K562 (cell line): ENCODE data around the gene PLOD1. TPM values are rescaled to one million over a fixed set of nuclear protein-coding genes. Genes with fewer than 3 reads are reported as not detected.
A peak's percentile ranks its signal among the peaks of the same experiment; 100 is the strongest.

ENCODE experiments used
- BCOR ChIP-seq: fragments of 450-650 bp; IDR thresholded peaks from 2 replicates; pipeline ENCODE4 v1.6.1; 2016
- DNMT1 ChIP-seq: fragments of 450-650 bp; IDR thresholded peaks from 2 replicates; pipeline ENCODE4 v1.6.1; 2016; ENCODE audit warnings: antibody characterized with exemption, mild to moderate bottlenecking
- ELF2 ChIP-seq: fragments of 250-450 bp; sonication (Bioruptor Pico); IDR thresholded peaks from 2 replicates; pipeline ENCODE4 v1.5.0; 2021; ENCODE audit warnings: mild to moderate bottlenecking
- ESRRA ChIP-seq: fragments of 450-650 bp; IDR thresholded peaks from 2 replicates; pipeline ENCODE4 v1.6.1; 2014; ENCODE audit warnings: low read depth, mild to moderate bottlenecking, moderate library complexity, borderline replicate concordance
- FOS ChIP-seq: IDR thresholded peaks from 3 replicates; pipeline ENCODE4 v1.6.1; 2011; ENCODE audit not compliant: insufficient read length; ENCODE audit errors: extremely low read depth
- HLTF ChIP-seq: fragments of 450-650 bp; IDR thresholded peaks from 2 replicates; pipeline ENCODE4 v1.6.1; 2016
- KLF13 ChIP-seq: fragments of 450-650 bp; IDR thresholded peaks from 2 replicates; pipeline ENCODE4 v1.6.1; 2016; ENCODE audit warnings: missing genetic modification characterization, low read depth, mild to moderate bottlenecking, missing compliant biosample characterization, moderate library complexity, borderline replicate concordance
- MBD2 ChIP-seq: sonication (generic); IDR thresholded peaks from 2 replicates; pipeline ENCODE4 v1.6.1; 2016; ENCODE audit warnings: low read depth, borderline replicate concordance
- NBN ChIP-seq: fragments of 450-650 bp; IDR thresholded peaks from 2 replicates; pipeline ENCODE4 v1.6.1; 2016; ENCODE audit warnings: low read depth, mild to moderate bottlenecking
- REST ChIP-seq, 2 experiments: fragments of 450-650 bp; formaldehyde crosslinking in 1 of 2; IDR thresholded peaks; 2 replicates each; pipeline versions ENCODE4 v1.4.0 to v1.6.1; 2014 to 2020; ENCODE audit warnings: mild to moderate bottlenecking in 2 of 2, borderline replicate concordance in 1 of 2, low read depth in 1 of 2
- YY1 ChIP-seq, 3 experiments: IDR thresholded peaks; 2 replicates each; pipeline ENCODE4 v1.6.1; 2011; ENCODE audit warnings: low read length in 2 of 3, mild to moderate bottlenecking in 2 of 3, moderate library complexity in 2 of 3, borderline replicate concordance in 1 of 3, control low read depth in 1 of 3, low read depth in 1 of 3; ENCODE audit not compliant: insufficient read depth in 3 of 3, insufficient replicate concordance in 2 of 3, control insufficient read depth in 1 of 3, insufficient read length in 1 of 3; ENCODE audit errors: extremely low read depth in 1 of 3
- ZNF311 ChIP-seq: fragments of 250-450 bp; sonication (Bioruptor Pico); IDR thresholded peaks from 2 replicates; pipeline ENCODE4 v1.4.0; 2020; ENCODE audit warnings: mild to moderate bottlenecking, moderate library complexity
- ZNF589 ChIP-seq: fragments of 200-800 bp; sonication (Bioruptor generic); IDR thresholded peaks from 2 replicates; pipeline ENCODE4 v1.6.1; 2016; ENCODE audit warnings: low read depth, missing genetic modification characterization, missing compliant biosample characterization
- ZNF79 ChIP-seq: fragments of 250-450 bp; sonication (Bioruptor Pico); IDR thresholded peaks from 2 replicates; pipeline ENCODE4 v1.4.0; 2020; ENCODE audit warnings: low read depth, mild to moderate bottlenecking, moderate library complexity
- polyA plus RNA-seq, 8 experiments: library from polyadenylated mRNA; depleted of rRNA in 4 of 8; stranded (reverse) in 5 of 8; unstranded in 3 of 8; fragments of >200 nt; fragmentation: Nextera tagmentation in 2 of 8; fragmentation: Illumina TruSeq in 1 of 8; extraction: Ambion mirVana in 2 of 8; extraction: Trizol in 1 of 8; gene quantifications; 2 replicates each; pipeline versions ENCODE4 v1.2.1 to v1.2.3, GENCODE V29; 2011 to 2014; ENCODE audit warnings: inconsistent platforms in 1 of 8, missing spikeins in 1 of 8
- total RNA-seq, 7 experiments: library from RNA; depleted of rRNA in 6 of 7; stranded (reverse); fragments of >200 nt in 6 of 7; fragmentation: Illumina TruSeq in 2 of 7; extraction: Trizol in 2 of 7; gene quantifications; 2 replicates each; pipeline versions ENCODE4 v1.2.1 to v1.2.3, GENCODE V29; 2011 to 2021; ENCODE audit warnings: low replicate concordance in 1 of 7
- TF ChIP-seq, protein P1 (sequence below): sonication (generic); formaldehyde crosslinking; IDR thresholded peaks from 2 replicates; pipeline ENCODE4 v1.8.0; 2022; ENCODE audit warnings: mild to moderate bottlenecking, low read depth, missing genetic modification reagents
- TF ChIP-seq, protein P2 (sequence below): fragments of 250-450 bp; sonication (Bioruptor Pico); IDR thresholded peaks from 2 replicates; pipeline ENCODE4 v1.8.0; 2022; ENCODE audit warnings: inconsistent platforms

PLOD1 gene
- total and polyA plus RNA-seq, 9 of the 15 experiments (the other 6 are each of a cell fraction or from before 2014, with no cell fraction given): 16.6 to 90.8 (median 52.7) TPM

GRCh38 chr1:11934302-11935056 is at the start of gene PLOD1 (continued):
- TF ChIP-seq, protein P1, sequence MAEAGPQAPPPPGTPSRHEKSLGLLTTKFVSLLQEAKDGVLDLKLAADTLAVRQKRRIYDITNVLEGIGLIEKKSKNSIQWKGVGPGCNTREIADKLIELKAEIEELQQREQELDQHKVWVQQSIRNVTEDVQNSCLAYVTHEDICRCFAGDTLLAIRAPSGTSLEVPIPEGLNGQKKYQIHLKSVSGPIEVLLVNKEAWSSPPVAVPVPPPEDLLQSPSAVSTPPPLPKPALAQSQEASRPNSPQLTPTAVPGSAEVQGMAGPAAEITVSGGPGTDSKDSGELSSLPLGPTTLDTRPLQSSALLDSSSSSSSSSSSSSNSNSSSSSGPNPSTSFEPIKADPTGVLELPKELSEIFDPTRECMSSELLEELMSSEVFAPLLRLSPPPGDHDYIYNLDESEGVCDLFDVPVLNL: 0 out of 2 replicates have a peak, but pooled peaks have one; percentile 44
- TF ChIP-seq ZNF589 (CRISPR knock-in tag) (0 out of 2 replicates have a peak, but pooled peaks have one; percentile 65), NBN (no peak), REST (IDR thresholded peaks at IDR 0.05; ENCODE audit: borderline replicate concordance) (no peak), REST (CRISPR knock-in tag; IDR thresholded peaks at IDR 0.05; ENCODE audit: low read depth) (0 out of 2 replicates have a peak, but pooled peaks have one; percentile 35), BCOR (no peak), HLTF (no peak), KLF13 (tag) (no peak), YY1 (IDR thresholded peaks at IDR 0.05; ENCODE audit: borderline replicate concordance in 1 of 3, control insufficient read depth in 1 of 3, extremely low read depth in 1 of 3, insufficient read depth in 3 of 3, insufficient read length in 1 of 3, insufficient replicate concordance in 2 of 3, low read depth in 1 of 3, low read length in 2 of 3) (peak in 2 of 3 experiments; percentile 58 to 74), DNMT1 (no peak), ZNF311 (CRISPR knock-in tag) (no peak), ESRRA (peak; percentile 47; the same call in 1 of the 2 replicates), MBD2 (peak; percentile 42; the same call in 1 of the 2 replicates), FOS (no peak), ZNF79 (CRISPR knock-in tag) (no peak), ELF2 (CRISPR knock-in tag) (peak; percentile 17; the same call in 1 of the 2 replicates)
- TF ChIP-seq, protein P2, sequence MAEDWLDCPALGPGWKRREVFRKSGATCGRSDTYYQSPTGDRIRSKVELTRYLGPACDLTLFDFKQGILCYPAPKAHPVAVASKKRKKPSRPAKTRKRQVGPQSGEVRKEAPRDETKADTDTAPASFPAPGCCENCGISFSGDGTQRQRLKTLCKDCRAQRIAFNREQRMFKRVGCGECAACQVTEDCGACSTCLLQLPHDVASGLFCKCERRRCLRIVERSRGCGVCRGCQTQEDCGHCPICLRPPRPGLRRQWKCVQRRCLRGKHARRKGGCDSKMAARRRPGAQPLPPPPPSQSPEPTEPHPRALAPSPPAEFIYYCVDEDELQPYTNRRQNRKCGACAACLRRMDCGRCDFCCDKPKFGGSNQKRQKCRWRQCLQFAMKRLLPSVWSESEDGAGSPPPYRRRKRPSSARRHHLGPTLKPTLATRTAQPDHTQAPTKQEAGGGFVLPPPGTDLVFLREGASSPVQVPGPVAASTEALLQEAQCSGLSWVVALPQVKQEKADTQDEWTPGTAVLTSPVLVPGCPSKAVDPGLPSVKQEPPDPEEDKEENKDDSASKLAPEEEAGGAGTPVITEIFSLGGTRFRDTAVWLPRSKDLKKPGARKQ (CRISPR knock-in tag): no peak
